GM21381 (cell line): ENCODE data around the gene KLRC4.
"Not testable (repeated sequence)": the region's sequence is repeated elsewhere in the genome, so short reads cannot be mapped to it uniquely, and the experiment has no call there.

Source experiments
- ATAC-seq: cut with Tn5 transposase; IDR thresholded peaks from one replicate; pipeline ENCODE4 v1.9.1; 2021; ENCODE audit warnings: mild to moderate bottlenecking, moderate library complexity; ENCODE audit not compliant: unreplicated experiment

Gene KLRC4

GRCh38 chr12:10409392-10409791 is at the start of gene KLRC4:
TSS of gene KLRC4 (minus strand) at chr12:10409757. CDS start at chr12:10409575, 182 bp downstream.
- no peak for ATAC-seq

GRCh38 chr12:10457760-10458159 is 48.2 kb upstream of the KLRC4 start:
- ATAC-seq: no peak

GRCh38 chr12:10456856-10457255 is 47.3 kb upstream of the KLRC4 start:
- ATAC-seq: no peak

GRCh38 chr12:10455766-10456165 is 46.2 kb upstream of the KLRC4 start:
- no peak for ATAC-seq

- ATAC-seq: no peak
Measured at GRCh38 chr12:10454531-10454930, 45.0 kb upstream of the KLRC4 start.

GRCh38 chr12:10453156-10453555 is 43.6 kb upstream of the KLRC4 start, which contains the start of gene KLRC1:
TSS of gene KLRC1 (minus strand) at chr12:10453377. CDS start at chr12:10451156, 2,221 bp downstream.
- no peak for ATAC-seq

GRCh38 chr12:10448236-10448635 is 38.7 kb upstream of the KLRC4 start:
- ATAC-seq: no peak

- not testable (repeated sequence) for ATAC-seq
Measured at GRCh38 chr12:10446052-10446451, 36.5 kb upstream of the KLRC4 start.

GRCh38 chr12:10441144-10441543 is 31.6 kb upstream of the KLRC4 start:
- ATAC-seq: not testable (repeated sequence)

- ATAC-seq: not testable (repeated sequence)
Measured at GRCh38 chr12:10439608-10440274, 30.2 kb upstream of the KLRC4 start.

GRCh38 chr12:10437601-10438000 is 28.0 kb upstream of the KLRC4 start:
- not testable (repeated sequence) for ATAC-seq

GRCh38 chr12:10435816-10436215 is 26.3 kb upstream of the KLRC4 start, which contains the start of gene KLRC2:
TSS of gene KLRC2 (minus strand) at chr12:10436010. CDS start at chr12:10435986, 24 bp downstream.
- not testable (repeated sequence) for ATAC-seq

- ATAC-seq: not testable (repeated sequence)
Measured at GRCh38 chr12:10430623-10431022, 21.1 kb upstream of the KLRC4 start.

- ATAC-seq: not testable (repeated sequence)
Measured at GRCh38 chr12:10425938-10426337, 16.4 kb upstream of the KLRC4 start.

GRCh38 chr12:10424260-10424899 is 14.8 kb upstream of the KLRC4 start:
- not testable (repeated sequence) for ATAC-seq

GRCh38 chr12:10422159-10422558 is 12.6 kb upstream of the KLRC4 start:
- not testable (repeated sequence) for ATAC-seq

- ATAC-seq: not testable (repeated sequence)
Measured at GRCh38 chr12:10420334-10420733, 10.8 kb upstream of the KLRC4 start, which contains the start of gene KLRC3. TSS of gene KLRC3 (minus strand) at chr12:10420595. CDS start at chr12:10420550, 45 bp downstream.

GRCh38 chr12:10408842-10409241 is 715 bp downstream of the KLRC4 start:
- no peak for ATAC-seq

- no peak for ATAC-seq
Measured at GRCh38 chr12:10406725-10407124, 2.8 kb downstream of the KLRC4 start.

- no peak for ATAC-seq
Measured at GRCh38 chr12:10405294-10405693, 4.3 kb downstream of the KLRC4 start.

- no peak for ATAC-seq
Measured at GRCh38 chr12:10404798-10405197, 4.8 kb downstream of the KLRC4 start.

GRCh38 chr12:10400829-10401228 is 8.7 kb downstream of the KLRC4 start:
- no peak for ATAC-seq
